Right atrium auricular region (tissue), 2 donors: ENCODE data around the gene NFAT5. TPM values are rescaled to one million over a fixed set of nuclear protein-coding genes. Genes with fewer than 3 reads are reported as not detected.
A peak's percentile ranks its signal among the peaks of the same experiment; 100 is the strongest.
"Not testable (repeated sequence)": the region's sequence is repeated elsewhere in the genome, so short reads cannot be mapped to it uniquely, and the experiment has no call there.

Experiments
- DNase-seq: peaks from one replicate; pipeline ENCODE4 v3.0.0-alpha.2; 2019; ENCODE audit warnings: low spot score
- H3K27ac ChIP-seq, 2 donors: fragments of 200-600 bp; sonication (generic); 1 replicate in 1 of 2; 2 replicates in 1 of 2; pipeline ENCODE4 v1.5.1; 2016 to 2019
- H3K27me3 ChIP-seq, 2 donors: fragments of 200-600 bp; sonication (generic); one replicate each; pipeline versions ENCODE4 v1.5.1 to v1.6.0; 2017 to 2019
- H3K36me3 ChIP-seq: fragments of 200-600 bp; sonication (generic); one replicate; pipeline ENCODE4 v1.5.1; 2016
- H3K4me1 ChIP-seq, 2 donors: fragments of 200-600 bp; sonication (generic); one replicate each; pipeline versions ENCODE4 v1.5.1 to v1.6.0; 2017 to 2019
- H3K4me3 ChIP-seq, 2 donors: fragments of 200-600 bp; sonication (generic); 1 replicate in 1 of 2; 2 replicates in 1 of 2; pipeline ENCODE4 v1.5.1; 2017 to 2019; ENCODE audit warnings: mild to moderate bottlenecking in 1 of 2, moderate library complexity in 1 of 2
- H3K9me3 ChIP-seq, 2 donors: fragments of 200-600 bp; sonication (generic); one replicate each; pipeline ENCODE4 v1.5.1; 2019
- total RNA-seq, 2 donors: library from RNA; depleted of rRNA; stranded (reverse); fragments of >200 nt; gene quantifications; one replicate each; pipeline ENCODE4 v1.1.0, GENCODE V29; 2016
- TF ChIP-seq, protein P1 (sequence below), 2 donors: fragments of 200-600 bp; sonication (generic); IDR thresholded peaks; one replicate each; pipeline ENCODE4 v1.5.1; 2019; ENCODE audit warnings: antibody characterized with exemption in 2 of 2

The NFAT5 gene
- total RNA-seq, 2 donors from 2014 or later = 16.4 to 22.6 TPM

DNA sequence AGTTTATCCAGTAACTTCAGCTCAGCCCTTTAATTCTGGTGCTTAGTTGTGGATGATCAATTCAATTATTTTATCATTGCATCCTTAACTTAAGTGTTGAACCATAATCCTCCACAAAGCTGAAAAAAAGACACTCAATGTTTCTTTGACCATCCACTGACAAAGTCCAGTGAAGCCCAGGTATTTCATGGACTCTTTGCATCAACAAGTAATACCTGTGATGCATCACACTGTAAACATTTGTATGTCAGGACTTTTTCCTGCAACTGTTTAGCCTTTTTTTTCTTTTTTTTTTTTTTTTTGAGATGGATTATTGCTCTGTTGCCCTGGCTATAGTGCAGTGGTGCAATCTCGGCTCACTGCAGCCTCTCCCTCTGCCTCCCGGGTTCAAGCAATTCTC is 6.6 kb upstream of the NFAT5 start:
- no peaks in the 10 kb centered on the region for H3K36me3 ChIP-seq
- no peaks in the 10 kb centered on the region for H3K9me3 ChIP-seq
- no peak for DNase-seq
- H3K27ac ChIP-seq = no peak overlapping the region
- peaks cover 0 to under 1% of the 10 kb centered on the region in 2 donors for H3K4me1 ChIP-seq
- TF ChIP-seq, protein P1, sequence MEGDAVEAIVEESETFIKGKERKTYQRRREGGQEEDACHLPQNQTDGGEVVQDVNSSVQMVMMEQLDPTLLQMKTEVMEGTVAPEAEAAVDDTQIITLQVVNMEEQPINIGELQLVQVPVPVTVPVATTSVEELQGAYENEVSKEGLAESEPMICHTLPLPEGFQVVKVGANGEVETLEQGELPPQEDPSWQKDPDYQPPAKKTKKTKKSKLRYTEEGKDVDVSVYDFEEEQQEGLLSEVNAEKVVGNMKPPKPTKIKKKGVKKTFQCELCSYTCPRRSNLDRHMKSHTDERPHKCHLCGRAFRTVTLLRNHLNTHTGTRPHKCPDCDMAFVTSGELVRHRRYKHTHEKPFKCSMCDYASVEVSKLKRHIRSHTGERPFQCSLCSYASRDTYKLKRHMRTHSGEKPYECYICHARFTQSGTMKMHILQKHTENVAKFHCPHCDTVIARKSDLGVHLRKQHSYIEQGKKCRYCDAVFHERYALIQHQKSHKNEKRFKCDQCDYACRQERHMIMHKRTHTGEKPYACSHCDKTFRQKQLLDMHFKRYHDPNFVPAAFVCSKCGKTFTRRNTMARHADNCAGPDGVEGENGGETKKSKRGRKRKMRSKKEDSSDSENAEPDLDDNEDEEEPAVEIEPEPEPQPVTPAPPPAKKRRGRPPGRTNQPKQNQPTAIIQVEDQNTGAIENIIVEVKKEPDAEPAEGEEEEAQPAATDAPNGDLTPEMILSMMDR (IDR thresholded peaks at IDR 0.05) = no peak
- H3K4me3 ChIP-seq = no peak overlapping the region
- H3K27me3 ChIP-seq = no peaks in the 10 kb centered on the region

DNA sequence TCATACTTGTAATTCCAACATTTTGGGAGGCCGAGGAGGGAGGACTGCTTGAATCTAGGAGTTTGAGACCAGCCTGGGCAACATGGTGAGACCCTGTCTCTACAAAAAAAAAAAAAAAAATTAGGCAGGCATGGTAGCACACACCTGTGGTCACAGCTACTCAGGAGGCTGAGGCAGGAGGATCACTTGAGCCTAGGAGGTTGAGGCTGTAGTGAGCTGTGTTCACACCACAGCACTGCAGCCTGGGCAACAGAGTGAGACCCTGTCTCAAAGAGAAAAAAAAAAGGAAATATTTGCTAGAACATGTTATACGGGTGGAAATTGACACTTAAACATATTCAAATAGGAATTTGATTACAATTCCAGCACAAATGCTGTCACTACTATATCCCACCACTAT is 4.4 kb upstream of the NFAT5 start:
- H3K27me3 ChIP-seq, DNase-seq, H3K36me3 ChIP-seq, H3K4me3 ChIP-seq, H3K27ac ChIP-seq, H3K9me3 ChIP-seq, H3K4me1 ChIP-seq: not testable (repeated sequence)

DNA sequence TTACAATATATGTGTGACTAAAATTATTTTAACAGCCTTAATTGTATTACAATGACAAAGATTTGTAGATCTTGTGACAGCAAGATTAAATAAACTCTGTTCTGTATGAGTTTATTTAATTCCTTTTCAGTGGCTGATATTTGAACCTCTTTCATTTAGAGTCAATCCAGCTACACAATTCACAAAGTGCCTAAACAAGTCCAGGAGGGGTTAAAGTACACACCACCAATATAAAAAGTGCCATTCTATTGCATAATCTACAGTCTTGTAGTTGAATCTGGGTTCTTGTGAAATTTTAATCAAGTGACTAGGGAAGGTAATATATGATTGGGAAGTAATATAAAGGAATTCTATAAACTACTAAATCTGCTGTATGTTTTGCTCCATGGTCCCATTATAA is 3.9 kb upstream of the NFAT5 start:
- TF ChIP-seq, protein P1 (IDR thresholded peaks at IDR 0.05) = no peak

DNA sequence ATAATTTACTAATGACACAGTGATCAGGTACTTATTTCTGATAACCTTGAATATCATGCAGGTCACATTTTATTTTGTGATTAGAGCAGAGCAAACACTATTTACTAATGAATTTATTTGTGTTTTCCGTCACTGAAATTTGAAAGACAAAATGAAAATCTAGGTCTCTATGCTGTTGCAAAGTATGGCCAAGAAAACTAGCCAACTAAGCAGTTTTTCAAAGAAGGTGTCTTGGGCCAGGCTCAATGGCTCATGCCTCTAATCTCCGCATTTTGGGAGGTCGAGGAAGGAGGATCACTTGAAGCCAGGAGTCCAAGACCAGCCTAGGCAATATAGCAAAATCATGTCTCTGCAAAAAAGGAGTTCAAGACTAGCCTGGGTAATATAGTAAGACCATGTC is 3.0 kb upstream of the NFAT5 start:
- no peaks in the 10 kb centered on the region for H3K9me3 ChIP-seq
- H3K36me3 ChIP-seq = no peaks in the 10 kb centered on the region
- no peak overlapping the region for H3K4me3 ChIP-seq
- H3K27me3 ChIP-seq = no peaks in the 10 kb centered on the region
- no peak for DNase-seq
- H3K4me1 ChIP-seq = peaks cover 0 to 16% of the 10 kb centered on the region in 2 donors
- TF ChIP-seq, protein P1 (IDR thresholded peaks at IDR 0.05) = no peak
- no peak overlapping the region for H3K27ac ChIP-seq

More for the DNA sequence above, 3.9 kb upstream of the NFAT5 start:
- no peaks in the 10 kb centered on the region for H3K27me3 ChIP-seq
- no peak overlapping the region for H3K4me3 ChIP-seq
- H3K27ac ChIP-seq = no peak overlapping the region
- peaks cover 0 to 8% of the 10 kb centered on the region in 2 donors for H3K4me1 ChIP-seq
- no peaks in the 10 kb centered on the region for H3K9me3 ChIP-seq
- H3K36me3 ChIP-seq = no peaks in the 10 kb centered on the region
- DNase-seq = no peak

DNA sequence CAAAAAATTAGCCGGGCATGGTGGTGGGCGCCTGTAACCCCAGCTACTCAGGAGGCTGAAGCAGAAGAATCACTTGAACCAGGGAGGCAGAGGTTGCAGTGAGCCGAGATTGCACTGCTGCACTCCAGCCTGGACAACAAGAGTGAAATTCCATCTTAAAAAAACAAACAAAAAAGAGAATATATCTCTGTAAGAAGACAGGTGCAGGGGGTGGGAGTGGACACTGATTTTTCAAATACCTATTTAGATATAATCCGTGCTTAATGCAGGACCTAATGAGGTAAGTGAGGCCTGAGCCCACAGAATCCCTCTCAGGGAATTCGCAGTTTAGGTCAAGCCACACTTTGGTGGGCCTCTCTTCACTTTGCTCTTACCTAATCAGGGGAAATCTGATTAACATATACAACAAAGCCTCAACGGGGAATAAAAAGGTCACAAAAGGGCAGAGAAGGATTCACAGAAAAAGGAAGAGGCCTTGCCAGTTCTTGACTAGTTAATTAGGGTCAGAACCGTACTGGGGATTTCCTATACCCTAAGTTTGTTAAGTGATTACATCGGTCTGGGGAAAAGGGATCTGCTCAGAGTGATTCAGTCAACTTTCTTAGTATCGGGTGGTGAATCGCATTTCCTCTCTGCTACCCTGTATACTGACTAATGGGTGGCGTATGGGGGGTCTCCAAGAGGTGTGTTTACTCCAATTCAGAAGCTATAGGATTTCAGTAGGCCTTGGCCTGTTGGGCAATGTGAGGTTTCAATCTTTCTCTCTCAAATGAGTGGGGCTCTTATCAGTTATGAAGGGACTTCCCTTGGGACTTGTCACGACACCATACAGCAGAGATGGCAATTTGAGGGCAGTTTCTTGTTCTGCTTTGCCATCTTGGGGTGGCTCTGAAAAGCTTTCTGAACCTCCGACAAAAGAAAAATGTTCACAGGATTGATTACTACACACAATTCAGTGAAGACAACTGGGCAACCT is 1.9 kb upstream of the NFAT5 start:
- DNase-seq = no peak
- no peaks in the 10 kb centered on the region for H3K9me3 ChIP-seq
- H3K36me3 ChIP-seq = no peaks in the 10 kb centered on the region
- no peak overlapping the region for H3K27ac ChIP-seq
- H3K27me3 ChIP-seq = no peaks in the 10 kb centered on the region
- peak overlapping the region in 1 of 2 donors; percentile 99 for H3K4me3 ChIP-seq
- peaks cover 0 to 27% of the 10 kb centered on the region in 2 donors for H3K4me1 ChIP-seq
- TF ChIP-seq, protein P1 (IDR thresholded peaks at IDR 0.05) = no peak

DNA sequence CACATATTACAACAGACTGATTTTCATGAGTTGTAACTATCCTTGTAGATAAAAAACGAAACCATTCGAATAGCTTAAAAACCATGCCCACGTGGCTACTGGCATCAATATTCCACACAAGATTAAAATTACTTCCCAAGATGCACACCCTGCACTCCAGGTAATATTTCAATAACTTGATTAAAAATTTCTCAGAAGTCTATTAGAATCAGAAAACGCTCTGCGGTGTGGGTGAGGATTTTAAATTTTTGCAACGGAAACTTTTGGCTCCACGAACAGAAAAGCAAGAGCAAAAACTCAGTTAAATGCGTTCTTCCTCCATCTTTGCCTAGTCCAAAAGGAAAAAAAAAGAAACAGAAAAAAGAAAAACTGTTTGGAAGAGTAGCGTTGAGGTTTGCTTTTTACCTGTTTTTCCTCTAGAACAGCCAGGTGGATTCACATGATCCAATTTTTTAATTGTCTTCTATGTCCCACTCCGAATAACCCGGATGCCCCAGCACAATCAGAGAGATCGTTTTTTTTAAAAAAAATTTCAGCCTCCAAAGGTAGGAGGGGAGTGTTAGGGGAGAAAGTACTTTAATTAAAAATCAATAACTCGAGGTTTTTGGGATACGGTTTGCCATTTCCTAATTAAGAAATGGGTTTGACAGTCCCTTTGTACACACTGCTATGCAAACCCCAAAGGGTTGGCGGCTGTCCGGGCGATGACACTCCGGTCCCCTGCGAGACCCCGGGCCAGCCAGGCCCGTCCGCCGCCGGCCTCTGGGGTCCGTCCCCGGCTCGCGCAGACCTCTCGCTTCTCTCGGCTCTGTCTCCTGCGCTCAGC is 708 bp upstream of the NFAT5 start:
- Histone ChIP-seq H3K36me3 (no peaks in the 10 kb centered on the region), H3K27me3 (no peaks in the 10 kb centered on the region), H3K27ac (peak overlapping the region; percentile 99 to 100), H3K9me3 (no peaks in the 10 kb centered on the region), H3K4me3 (peak overlapping the region; percentile 99), H3K4me1 (peaks cover 0 to 35% of the 10 kb centered on the region in 2 donors)
- DNase-seq = no peak
- TF ChIP-seq, protein P1 (IDR thresholded peaks at IDR 0.05) = no peak
